Kidney epithelial cell (primary cell): Measurements from ENCODE around the gene PTGER1. TPM values are rescaled to one million over a fixed set of nuclear protein-coding genes. Genes with fewer than 3 reads are reported as not detected.
A peak's percentile ranks its signal among the peaks of the same experiment; 100 is the strongest.

Experiments used
- DNase-seq: peaks from one replicate; pipeline ENCODE4 v3.0.0-alpha.2; 2010; ENCODE audit warnings: low read depth
- H3K27me3 ChIP-seq: 2 replicates; pipeline ENCODE4 v1.6.0; 2011; ENCODE audit warnings: low read length; ENCODE audit not compliant: control insufficient read depth, insufficient read depth
- H3K36me3 ChIP-seq: 2 replicates; pipeline ENCODE4 v1.5.1; 2011; ENCODE audit warnings: low read length; ENCODE audit not compliant: control insufficient read depth, insufficient read depth
- H3K4me3 ChIP-seq: 2 replicates; pipeline ENCODE4 v1.5.1; 2011; ENCODE audit warnings: low read depth, mild to moderate bottlenecking, control low read depth, low read length
- total RNA-seq: library from RNA; depleted of rRNA; stranded (reverse); fragments of >200 nt; gene quantifications from 2 replicates; pipeline ENCODE4 v1.2.3, GENCODE V29; 2015
- TF ChIP-seq, protein P1 (sequence below): IDR thresholded peaks from 2 replicates; pipeline ENCODE4 v1.5.1; 2011; ENCODE audit warnings: mild to moderate bottlenecking, moderate library complexity, low read length, control low read depth, inconsistent platforms; ENCODE audit not compliant: insufficient read depth, poor library complexity, severe bottlenecking

PTGER1 gene
- total RNA-seq, 1 donor from 2014 or later: 5.5 TPM

GRCh38 chr19:14473073-14473977, 1.8 kb downstream of the PTGER1 start:
- peaks cover under 1% of the 10 kb centered on the region for H3K36me3 ChIP-seq
- H3K4me3 ChIP-seq: no peak overlapping the region
- no peak for DNase-seq
- TF ChIP-seq, protein P1, sequence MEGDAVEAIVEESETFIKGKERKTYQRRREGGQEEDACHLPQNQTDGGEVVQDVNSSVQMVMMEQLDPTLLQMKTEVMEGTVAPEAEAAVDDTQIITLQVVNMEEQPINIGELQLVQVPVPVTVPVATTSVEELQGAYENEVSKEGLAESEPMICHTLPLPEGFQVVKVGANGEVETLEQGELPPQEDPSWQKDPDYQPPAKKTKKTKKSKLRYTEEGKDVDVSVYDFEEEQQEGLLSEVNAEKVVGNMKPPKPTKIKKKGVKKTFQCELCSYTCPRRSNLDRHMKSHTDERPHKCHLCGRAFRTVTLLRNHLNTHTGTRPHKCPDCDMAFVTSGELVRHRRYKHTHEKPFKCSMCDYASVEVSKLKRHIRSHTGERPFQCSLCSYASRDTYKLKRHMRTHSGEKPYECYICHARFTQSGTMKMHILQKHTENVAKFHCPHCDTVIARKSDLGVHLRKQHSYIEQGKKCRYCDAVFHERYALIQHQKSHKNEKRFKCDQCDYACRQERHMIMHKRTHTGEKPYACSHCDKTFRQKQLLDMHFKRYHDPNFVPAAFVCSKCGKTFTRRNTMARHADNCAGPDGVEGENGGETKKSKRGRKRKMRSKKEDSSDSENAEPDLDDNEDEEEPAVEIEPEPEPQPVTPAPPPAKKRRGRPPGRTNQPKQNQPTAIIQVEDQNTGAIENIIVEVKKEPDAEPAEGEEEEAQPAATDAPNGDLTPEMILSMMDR: no peak
- peaks cover 14% of the 10 kb centered on the region for H3K27me3 ChIP-seq

DNA sequence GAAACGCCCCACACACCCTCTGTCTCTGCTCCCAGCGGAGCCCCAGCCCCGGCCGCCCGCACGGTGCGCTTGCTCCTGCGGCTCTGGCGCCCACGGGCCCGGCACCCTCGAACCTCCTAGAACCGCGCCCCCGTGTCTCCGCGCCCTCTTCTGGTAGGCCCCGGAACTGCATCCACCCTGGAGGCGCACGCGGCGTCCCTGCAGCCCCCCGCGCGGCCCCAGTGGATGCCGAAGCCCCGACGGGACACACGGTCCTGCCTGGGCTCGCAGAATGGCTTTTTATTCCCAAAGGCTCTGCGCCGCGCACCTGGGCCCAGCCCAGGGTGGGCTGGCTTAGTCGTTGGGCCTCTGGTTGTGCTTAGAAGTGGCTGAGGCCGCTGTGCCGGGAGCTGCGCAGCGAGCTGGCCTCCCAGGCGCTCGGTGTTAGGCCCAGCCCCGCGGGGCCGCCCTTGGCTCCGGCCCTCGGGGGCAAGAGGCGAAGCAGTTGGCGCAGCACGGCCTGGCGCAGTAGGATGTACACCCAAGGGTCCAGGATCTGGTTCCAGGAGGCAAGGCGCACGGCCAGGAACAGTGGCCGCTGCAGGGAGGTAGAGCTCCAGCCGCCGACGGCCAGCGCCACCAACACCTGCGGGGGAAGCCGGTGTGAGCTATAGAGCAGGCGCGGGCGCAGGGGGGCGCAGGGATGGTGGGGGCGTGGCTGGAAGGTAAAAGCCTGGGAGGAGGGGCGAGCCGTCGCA, 2.8 kb downstream of the PTGER1 start:
- TF ChIP-seq, protein P1: peak; percentile 78
- H3K27me3 ChIP-seq: peaks cover 14% of the 10 kb centered on the region
- H3K36me3 ChIP-seq: peaks cover 1% of the 10 kb centered on the region
- DNase-seq: no peak
- H3K4me3 ChIP-seq: no peak overlapping the region

GRCh38 chr19:14471436-14472187, 3.5 kb downstream of the PTGER1 start:
- Histone ChIP-seq H3K36me3 (peaks cover 1% of the 10 kb centered on the region), H3K27me3 (peaks cover 14% of the 10 kb centered on the region), H3K4me3 (no peak overlapping the region)
- DNase-seq: no peak
- TF ChIP-seq, protein P1: no peak

- TF ChIP-seq, protein P1: no peak
These were observed 4.9 kb downstream of the PTGER1 start for GRCh38 chr19:14470031-14470876.

DNA sequence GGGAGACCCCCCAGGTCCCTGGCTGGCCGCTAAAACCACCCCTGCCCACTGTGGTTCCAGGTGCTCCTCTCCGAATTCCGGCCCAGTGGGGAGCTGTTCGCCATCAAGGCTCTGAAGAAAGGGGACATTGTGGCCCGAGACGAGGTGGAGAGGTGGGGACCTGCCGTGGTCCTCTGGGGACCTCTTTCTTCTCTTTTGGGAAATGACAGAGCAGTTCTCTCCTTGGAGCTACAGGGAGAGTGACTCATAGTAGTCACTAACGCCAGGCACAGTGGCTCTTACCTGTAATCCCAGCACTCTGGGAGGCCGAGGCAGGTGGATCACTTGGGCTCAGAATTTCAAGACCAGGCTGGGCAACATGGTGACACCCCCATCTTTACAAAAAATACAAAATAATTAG, 7.3 kb downstream of the PTGER1 start:
- H3K27me3 ChIP-seq: peaks cover 6% of the 10 kb centered on the region
- H3K36me3 ChIP-seq: peaks cover 1% of the 10 kb centered on the region
- H3K4me3 ChIP-seq: no peak overlapping the region
- DNase-seq: no peak
- TF ChIP-seq, protein P1: no peak

More at GRCh38 chr19:14470031-14470876, 4.9 kb downstream of the PTGER1 start:
- no peak for DNase-seq
- H3K36me3 ChIP-seq: peaks cover 1% of the 10 kb centered on the region
- H3K4me3 ChIP-seq: no peak overlapping the region
- peaks cover 14% of the 10 kb centered on the region for H3K27me3 ChIP-seq
